Activated gamma-delta T cell treated with Interleukin-2 at 50 U/mL for 16 hours (primary cell): Measurements from ENCODE around the gene ZNF648.
"Not testable (repeated sequence)": the region's sequence is repeated elsewhere in the genome, so short reads cannot be mapped to it uniquely, and the experiment has no call there.

ENCODE experiments used
- DNase-seq: peaks from one replicate; pipeline ENCODE4 v3.0.0-alpha.2; 2020

ZNF648 gene, protein sequence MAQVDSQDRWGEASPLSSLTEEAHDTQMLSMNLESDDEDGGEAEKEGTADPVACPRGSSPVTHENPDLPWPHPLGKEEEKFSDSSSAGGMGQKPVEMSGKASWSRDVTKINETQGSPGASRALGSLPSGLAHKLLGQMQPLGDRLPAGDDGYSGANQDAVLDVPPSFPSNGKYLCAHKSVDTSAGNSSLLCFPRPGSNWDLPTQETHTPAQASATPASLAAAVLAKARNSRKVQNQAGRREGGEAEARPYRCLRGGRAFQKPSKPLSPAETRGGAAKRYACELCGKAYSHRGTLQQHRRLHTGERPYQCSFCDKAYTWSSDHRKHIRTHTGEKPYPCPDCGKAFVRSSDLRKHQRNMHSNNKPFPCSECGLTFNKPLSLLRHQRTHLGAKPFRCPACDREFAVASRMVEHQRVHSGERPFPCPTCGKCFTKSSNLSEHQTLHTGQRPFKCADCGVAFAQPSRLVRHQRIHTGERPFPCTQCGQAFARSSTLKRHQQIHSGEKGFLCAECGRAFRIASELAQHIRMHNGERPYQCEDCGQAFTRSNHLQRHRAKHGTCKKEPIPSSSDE

DNA sequence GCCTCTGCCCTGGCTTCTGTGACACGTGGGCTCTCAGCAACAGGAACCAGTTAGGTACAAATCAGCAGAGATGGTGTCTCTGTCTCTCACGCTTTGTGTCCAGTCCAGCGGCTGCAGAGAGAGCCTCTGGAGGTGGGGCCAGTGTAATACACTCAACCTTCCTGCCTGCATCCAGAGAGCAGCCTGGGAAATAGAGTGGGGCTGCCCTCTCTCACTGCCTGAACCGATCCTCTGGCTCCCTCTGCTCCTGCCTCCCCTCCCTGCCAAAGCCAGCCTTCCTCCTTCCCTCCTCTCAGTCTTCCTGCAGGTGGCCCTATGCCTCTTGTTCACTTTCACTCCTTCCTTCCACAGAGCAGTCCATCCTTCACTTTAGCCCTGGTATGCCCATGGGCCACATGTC, at the start of gene ZNF648:
Gene ZNF648 (minus strand): TSS at position 119 of the 400 bp plus-strand sequence. CDS start 3,702 bp downstream, outside the sequence.
- no peak for DNase-seq

DNA sequence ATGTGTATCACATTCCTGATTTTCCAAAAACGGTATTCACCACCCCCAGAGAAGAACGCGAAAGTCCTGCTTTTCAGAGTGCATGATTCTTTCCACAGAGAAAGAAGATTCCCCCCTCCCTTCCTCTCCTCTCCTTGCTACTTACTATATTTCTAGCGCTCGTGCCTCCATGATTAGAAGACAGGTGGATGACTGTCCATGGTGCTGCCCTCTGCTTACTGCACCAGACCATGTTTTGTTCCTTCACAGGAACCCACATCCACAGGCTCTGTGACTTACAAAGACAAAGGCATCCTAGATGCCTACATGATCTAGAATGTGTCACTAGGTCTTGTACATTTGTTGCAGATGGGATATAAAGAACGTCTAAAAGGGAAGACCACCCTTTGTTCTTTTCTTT, 49.1 kb upstream of the ZNF648 start:
- DNase-seq: no peak

DNA sequence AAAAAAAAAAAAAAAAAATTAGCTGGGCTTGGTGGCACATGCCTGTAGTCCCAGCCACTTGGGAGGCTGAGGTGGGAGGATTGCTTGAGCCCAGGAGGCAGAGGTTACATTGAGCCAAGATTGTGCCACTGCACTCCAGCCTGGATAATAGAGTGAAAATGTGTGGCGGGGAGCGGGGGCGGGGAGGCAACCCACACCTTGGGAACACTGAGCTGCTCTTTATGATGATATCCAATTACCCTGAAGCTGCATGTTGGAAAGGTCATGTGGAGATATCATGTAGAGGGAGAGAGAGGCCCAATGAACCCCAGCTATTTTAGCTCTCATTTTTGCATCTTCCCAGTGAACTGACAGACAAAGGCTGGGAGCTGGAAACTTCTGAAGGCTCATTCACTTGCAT, 48.3 kb upstream of the ZNF648 start:
- DNase-seq: no peak

DNA sequence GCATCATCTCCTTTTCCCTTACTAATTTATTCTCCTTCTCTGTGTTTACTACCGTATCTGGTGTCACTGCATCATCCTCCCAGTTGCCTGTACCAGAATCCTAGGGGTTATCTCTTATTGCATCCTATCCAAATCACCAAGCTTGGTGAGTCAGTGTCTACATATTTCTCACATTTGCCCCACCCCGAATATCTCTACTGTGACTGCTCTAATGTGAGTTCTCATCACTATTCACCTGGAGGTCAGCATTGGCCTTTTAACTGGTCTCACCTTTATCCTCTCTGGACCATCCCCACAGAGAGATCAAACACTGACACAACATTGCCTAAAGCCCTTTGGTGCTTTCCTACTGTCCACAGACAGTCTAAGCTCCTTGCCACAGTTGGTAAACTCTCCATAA, 45.7 kb upstream of the ZNF648 start:
- DNase-seq: no peak

DNA sequence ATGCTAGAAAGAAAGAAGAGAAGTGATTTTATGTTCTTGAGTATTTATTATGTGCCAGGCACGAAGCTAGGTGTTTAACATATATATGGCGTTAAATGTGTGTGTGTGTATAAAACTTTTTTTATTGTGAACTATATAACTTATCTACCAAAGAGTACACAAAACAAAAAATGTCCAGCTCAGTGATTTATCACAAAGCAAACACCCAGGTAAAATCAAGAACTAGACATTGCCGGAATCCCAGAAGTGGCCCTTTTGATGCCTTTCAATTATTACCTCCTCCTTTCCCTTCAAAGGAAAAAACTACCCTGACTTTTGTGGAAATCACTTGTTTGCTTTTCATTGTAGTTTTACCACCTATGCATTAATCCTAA, 40.5 kb upstream of the ZNF648 start:
- no peak for DNase-seq

DNA sequence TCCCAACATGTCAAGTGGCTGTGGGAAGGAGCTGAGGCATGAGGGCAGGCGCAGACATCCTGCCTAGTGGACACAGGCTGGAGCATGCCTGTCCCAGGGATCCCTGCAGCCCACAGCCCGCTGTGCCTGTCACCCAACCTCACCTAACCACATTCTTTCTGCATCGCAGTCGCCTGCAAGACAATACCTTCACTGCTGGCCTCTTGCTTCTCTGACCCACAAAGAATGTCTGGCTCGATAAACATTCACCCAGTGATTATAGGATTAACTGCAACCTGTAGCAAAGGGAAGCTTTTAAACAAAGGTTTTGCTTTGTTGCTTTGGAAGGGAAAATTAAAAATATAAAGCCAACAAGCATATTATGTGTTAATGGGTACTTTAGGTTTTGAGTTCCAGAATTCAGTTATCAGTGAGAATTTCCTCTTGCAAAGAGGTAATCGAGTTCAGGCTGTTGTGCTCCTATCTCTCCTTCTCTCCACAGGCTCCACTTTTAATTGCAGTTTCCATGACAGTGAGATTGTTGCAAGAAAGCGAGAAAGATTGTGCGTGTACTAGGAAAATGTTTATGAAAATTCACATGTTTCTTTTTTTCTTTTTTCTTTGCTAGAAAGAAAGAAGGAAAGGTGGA, 40.0 kb upstream of the ZNF648 start:
- no peak for DNase-seq

DNA sequence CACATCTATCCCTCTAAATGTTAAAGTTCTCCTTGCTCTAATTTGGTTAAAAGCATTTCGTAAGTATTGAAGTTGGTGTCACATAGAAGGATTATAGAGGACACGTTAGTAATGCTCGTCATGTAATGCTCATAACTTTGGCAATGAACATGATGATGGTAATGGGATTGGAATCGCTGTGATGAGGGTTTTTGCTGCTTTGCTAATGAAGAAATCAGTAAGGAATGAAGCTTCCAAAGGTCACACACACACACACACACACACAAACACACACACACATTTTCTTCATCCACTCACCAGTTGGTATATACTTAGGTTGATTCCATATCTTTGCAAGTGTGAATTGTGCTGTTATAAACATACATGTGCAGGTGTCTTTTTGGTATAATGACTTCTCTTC, 36.8 kb upstream of the ZNF648 start:
- no peak for DNase-seq

DNA sequence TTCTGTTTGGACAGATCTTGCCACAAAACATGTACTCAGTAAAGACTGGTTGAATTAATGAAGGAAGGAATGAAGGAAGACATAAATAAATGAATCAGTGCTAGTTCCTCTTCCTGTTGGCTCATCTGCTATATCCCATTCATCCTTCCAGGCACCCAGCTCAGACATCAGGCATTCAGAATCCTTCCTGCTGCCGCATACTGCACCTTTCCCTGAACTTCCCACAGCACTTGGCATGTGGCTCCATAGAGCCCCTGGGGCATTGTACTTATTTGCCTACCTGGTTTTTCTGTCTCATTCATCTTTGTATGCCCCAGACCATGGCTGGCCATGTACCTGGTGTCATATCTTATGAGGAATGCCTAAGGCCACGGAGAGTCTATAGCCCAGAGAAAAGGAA, 34.4 kb upstream of the ZNF648 start:
- no peak for DNase-seq

DNA sequence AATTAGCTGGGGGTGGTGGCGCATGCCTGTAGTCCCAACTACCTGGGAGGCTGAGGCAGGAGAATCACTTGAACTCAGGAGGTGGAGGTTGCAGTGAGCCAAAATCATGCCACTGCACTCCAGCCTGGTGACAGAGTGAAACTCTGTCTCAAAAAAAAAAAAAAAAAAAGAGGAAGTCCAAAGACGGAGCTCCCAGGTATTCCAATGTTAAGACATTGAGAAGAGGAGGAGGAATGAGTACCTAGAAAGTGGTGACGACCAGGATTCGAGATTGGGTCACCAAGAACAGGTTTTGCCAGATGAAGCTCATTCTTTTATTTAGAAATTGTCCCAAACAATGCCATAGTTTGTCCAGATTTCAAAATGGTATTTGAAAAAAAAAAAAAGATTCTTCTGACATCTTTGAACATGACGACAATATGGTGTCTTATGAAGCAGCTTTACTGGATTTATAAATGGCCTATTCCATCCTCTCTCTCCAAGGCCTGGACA, 33.0 kb upstream of the ZNF648 start:
- DNase-seq: not testable (repeated sequence)

DNA sequence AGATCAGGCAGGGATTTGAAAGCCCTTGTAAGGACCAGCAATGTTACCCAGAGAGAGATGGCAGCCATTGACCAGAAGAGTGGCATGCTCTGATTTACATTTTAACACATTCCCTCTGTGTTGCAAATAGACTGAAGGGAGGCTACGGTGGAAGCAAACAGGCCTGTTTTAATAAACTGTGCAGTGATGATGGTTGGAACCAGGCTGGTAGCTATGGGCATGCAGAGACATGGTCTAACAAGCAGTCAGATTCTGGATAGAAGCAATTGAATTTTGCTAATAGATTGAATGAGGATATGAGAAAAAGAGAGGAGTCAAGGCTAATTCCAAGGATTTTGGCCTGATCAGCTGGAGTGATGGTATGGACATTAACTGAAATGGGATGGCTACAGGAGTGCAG, 32.3 kb upstream of the ZNF648 start:
- DNase-seq: no peak

DNA sequence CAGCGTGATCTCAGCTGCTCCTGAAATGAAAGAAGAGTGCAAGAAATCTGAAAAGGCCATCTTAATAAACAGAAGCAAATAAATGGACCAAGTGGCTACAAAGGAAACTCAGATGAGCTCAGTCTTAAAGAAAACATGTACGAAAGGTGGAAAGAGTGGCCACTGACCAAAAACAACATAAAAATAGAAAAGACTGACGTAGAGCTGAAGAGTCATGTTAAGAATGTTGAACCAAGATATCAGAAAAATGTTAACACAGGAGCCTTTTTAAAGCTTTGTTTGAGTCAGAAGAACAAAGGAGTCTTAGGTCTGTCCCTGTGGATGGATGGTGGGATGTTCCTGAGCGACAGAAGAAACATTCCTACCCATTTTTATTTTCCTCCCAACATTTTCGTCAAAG, 30.8 kb upstream of the ZNF648 start:
- no peak for DNase-seq

DNA sequence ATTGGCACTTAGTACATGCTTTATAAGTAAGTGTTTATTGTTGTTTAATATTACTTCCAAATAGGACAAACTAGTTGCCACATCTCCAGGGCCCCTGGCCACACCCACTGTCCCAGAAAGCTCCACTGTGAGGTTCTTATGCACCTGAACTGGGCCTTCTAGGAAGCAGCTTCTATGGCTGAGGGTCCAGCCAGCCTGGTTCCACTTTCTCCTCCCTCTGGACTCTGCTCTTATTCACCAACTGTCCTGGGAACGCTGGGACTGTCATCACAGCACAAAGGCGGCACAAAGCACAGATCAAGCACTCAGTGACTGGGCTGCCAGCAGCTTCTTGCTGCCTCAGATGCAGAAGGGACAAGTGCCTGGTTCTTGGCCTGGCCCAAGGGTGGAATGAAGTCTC, 29.6 kb upstream of the ZNF648 start:
- DNase-seq: no peak

DNA sequence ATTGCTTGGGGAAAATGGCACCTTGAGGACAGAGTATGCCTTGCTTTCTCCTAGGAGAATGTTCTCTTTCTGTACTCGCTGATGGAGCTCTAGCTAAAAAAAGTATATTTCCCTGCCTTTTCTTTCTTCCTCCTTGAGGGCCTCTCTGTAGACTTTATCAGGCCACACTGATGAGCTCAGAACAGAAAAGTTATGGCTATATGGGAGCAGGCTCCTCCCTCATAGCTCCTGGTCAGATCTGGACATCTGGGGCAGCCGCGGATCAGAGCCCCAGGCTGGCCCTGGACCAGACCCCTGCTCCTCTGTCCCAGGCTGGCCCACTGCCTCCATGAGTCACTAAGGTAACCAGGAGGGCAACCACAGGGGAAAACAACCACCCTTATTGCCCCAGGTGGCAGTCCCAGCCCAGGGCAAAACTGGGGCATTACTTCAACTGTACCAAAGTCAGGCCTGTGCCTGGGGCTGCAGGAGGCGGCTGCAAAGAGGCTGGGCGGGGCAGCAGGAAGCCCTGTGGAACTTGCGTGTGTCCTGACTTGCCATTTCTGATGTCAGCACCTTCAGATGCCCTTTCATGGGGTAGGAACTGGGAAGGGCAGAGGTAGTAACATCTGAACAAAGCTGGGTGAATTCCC, 26.3 kb upstream of the ZNF648 start:
- DNase-seq: no peak

DNA sequence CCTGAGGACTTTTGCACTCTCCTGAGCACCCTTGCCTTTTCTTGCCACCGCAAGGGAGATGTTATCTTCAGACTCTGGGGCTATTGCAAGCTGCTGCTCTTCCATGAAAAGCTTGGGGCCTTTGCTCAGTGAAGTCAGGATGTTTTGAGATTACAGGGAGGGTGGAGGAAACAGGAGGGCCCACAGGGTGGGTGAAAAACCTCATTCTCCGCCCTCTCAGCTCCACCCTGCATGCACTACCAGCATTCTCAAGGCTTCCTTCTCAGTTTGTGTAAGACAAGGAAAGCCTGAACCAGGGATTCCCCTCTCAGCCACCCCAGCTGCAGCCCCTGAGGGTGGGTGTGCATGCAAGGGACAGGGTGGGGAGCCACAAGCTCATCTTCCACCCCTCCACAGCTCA, 25.8 kb upstream of the ZNF648 start:
- DNase-seq: no peak

DNA sequence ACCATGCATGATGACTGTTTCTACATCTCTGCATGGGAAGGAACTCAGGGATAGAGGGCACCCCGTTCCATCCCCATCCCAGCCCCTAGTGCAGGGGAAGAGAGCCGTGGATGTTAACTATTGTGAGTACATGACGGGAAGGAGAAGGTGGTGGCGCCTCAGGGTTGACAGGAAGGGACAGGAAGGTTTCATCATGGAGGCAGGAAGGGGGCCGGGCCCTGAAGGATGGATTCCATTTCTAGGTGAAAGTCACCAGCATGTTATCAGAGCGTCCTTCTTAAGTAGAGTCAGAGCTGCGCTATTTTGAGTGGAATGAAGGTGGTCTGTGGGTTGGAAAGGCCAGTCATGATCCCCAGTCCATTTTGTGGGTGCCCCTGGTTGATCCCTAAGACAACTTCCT, 25.1 kb upstream of the ZNF648 start:
- no peak for DNase-seq

DNA sequence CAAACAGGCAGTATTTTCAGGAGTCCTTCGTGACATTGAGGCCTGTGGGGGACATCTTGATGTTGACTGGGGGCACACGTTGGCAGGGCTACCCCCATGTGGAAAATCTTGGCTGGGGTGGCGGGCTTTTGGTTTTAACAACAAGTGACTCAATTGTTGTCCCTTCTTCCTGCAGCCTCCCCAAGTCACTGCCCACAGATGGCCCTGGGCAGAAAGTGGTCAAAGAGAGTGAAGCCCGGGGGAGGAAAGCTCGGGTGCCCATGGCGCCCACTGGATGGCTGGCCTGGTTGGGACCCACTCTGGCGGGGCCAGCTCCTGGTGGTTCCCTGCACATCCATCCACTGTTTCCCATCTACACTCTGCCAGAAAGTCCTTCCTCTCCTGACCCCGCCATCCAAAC, 24.6 kb upstream of the ZNF648 start:
- no peak for DNase-seq

DNA sequence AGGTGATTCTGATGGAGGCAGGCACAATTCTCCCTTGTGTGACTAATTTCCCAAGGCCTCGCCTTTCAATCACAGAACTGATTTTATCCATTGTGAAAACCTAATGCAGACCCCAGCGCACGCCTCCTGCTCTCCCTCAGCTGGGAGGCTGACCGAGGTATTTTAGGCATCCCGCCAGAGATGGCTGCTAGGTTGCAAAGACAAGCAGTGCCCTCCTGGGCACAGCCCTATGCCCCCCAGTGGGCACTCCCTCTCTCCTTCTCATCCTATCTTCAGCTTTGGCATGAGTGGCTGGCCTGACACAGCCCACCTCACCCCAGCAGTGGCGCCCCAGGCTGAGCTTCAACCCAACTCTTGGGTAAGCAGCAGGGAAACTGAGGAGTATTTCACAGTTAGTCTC, 24.2 kb upstream of the ZNF648 start:
- no peak for DNase-seq

DNA sequence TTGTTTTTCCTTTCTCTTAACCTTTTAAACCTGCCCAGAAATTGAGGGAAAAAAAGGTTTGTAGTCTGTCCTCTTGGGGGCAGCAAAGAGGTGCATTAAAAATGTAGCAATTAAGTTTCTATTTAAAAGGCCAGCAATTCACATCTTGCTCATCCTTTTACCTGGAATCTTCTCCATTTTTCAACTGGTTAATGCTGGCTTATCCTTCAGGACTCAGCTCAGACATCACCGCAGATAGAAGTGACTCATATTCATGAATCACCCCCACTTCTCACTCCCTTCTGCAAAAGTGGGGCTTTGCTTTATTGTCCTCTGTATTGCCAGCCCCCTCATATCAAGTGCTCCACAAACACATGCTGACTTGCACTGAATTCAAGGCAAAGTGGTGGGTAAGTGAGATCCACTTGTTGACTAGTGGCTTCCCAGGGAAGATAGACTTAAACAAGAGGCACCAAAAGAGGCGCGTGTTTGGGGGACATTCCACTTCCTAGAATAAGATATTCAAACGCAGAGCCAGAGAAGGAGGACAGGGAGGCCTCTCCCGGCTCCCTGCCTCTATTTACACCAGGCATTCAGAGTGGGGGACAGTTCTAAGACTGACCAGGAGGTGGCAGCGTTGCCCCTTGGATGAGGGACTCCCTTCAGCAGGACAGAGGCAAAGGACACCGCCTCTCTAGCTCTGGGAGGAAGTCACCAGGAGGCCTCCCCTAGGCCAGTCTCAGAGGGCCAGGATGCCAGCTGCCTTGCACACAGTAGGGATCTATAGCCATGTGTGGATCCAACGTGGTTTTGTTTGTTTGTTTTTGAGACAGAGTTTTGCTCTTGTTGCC, 23.2 kb upstream of the ZNF648 start:
- peak; percentile 62 for DNase-seq

DNA sequence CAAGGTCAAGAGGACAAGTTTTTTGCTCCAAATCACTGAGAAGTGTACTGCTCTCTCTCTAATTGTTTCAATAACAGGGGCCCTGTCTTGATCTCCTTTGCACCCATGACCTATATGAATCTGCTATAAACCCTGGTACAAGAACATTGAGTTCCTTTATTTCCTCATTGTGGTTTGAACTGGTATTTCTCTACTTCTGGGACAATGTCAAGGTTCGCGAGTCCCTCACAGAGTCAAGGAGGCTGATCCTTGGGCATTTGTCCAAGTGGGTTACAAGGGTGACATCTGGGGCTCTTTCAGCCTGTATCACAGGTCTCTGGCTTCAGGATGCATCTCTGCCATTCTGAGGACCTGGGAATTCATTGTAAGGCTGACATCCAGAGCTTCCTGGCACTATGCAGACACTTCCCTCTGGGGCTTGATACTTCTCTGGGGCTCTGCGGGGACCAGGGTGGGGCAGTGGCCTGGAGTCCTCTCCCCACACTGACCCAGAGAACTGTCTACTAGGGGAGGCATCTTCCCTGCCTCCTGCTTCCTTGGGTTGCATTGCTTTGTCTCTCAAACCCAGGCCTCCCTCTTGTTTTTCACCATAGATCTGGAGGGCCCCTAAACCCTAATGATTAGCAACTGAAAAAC, 22.5 kb upstream of the ZNF648 start:
- DNase-seq: no peak

DNA sequence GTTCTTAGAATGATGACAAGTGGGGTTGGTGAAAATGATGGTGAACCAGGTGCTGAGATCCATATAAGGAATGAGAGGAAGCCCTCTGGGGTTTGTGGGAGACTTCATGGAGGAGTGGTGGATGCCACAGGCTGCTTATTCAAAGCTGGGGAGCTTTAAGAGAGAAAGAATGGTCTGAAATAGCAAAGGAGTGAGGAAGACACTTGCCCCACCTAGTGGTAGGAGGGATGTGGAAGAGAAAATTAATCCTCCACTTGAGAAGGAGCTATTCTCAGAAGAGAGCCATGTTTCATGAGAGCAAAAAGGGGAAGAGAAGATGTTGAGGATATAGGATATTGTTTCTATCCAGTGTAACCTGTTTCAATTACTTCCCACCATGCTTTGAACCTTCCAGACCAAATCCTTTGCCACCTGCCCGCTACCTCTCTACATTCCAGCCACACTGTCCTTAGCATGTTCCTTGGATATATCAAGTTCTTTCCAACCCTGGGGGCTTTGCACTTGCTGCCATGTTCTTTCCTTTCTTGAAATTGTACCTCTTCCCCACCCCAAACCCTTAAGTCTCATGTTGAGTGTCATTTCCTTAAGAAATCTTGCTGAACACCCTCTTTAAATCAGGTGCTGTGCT, 19.6 kb upstream of the ZNF648 start:
- DNase-seq: no peak

DNA sequence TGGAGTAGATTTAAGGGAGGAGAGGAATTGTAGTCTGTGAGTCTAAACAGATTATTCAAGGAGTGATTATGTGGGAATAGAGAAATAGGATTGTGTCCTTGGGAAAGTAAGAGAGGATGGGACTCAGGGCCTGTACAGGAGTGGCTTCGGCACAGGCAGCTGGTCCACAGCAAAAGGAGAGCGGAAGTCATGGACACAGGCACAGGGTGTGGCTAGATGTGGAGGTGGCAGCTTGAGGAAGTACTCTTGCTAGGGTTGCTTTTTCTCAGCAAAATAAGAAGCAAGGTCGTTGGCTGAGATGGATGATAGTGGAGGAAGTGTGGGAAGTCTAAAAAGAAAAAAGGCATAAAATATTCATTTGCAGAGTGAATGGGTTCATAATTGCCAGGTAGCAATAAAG, 18.5 kb upstream of the ZNF648 start:
- no peak for DNase-seq

DNA sequence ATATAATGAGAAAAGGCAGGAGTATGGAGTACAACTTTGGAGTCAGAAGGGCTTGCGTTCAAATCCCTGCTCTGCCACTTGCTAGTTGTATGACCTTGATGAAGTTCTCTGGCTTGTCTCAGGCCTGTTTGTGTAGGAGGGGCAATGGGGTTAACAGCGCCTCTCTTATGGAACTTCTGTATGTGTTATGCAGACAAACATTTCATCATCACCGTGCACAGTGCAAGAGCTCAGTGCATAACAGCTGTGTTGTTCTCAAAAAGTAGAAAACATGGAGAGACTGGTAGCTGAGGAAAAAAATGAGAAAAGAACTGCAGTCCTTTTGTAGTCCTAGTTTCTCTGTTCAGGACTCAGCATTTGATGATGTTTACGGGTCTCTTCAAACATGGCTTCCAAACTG, 10.4 kb upstream of the ZNF648 start:
- no peak for DNase-seq
